Glutamatergic neuron (in vitro differentiated cells): ENCODE results near the gene MRPS18A. TPM values are rescaled to one million over a fixed set of nuclear protein-coding genes. Genes with fewer than 3 reads are reported as not detected.
"Not testable (repeated sequence)": the region's sequence is repeated elsewhere in the genome, so short reads cannot be mapped to it uniquely, and the experiment has no call there.

Source experiments
- DNase-seq: peaks from one replicate; pipeline ENCODE4 v3.0.0; 2022
- H3K27ac Mint-ChIP-seq: one replicate; pipeline ENCODE4 v1.8.0; 2020; ENCODE audit warnings: mild to moderate bottlenecking, mixed read lengths, inconsistent platforms; ENCODE audit not compliant: unreplicated experiment
- H3K27me3 Mint-ChIP-seq: one replicate; pipeline ENCODE4 v1.8.0; 2020; ENCODE audit warnings: mild to moderate bottlenecking, moderate library complexity, mixed read lengths, inconsistent platforms; ENCODE audit not compliant: unreplicated experiment
- H3K36me3 Mint-ChIP-seq: one replicate; pipeline ENCODE4 v1.8.0; 2020; ENCODE audit warnings: mild to moderate bottlenecking, mixed read lengths, inconsistent platforms; ENCODE audit not compliant: unreplicated experiment
- H3K4me1 Mint-ChIP-seq: one replicate; pipeline ENCODE4 v1.8.0; 2020; ENCODE audit warnings: mild to moderate bottlenecking, low read depth, mixed read lengths, inconsistent platforms; ENCODE audit not compliant: unreplicated experiment
- H3K4me3 Mint-ChIP-seq: one replicate; pipeline ENCODE4 v1.8.0; 2020; ENCODE audit warnings: mild to moderate bottlenecking, mixed read lengths, inconsistent platforms; ENCODE audit not compliant: unreplicated experiment
- H3K9me3 Mint-ChIP-seq: one replicate; pipeline ENCODE4 v1.8.0; 2020; ENCODE audit warnings: mild to moderate bottlenecking, moderate library complexity, mixed read lengths, inconsistent platforms; ENCODE audit not compliant: unreplicated experiment
- total RNA-seq: library from RNA; stranded (reverse); fragmentation: NEBNext Ultra II Directional; extraction: Animal tissue kit (Norgen Biotek cat#: 25700); gene quantifications from one replicate; pipeline ENCODE4 v1.2.1, GENCODE V29; 2021; ENCODE audit not compliant: unreplicated experiment
- TF ChIP-seq, protein P1 (sequence below): fragments of 200-600 bp; sonication (generic); IDR thresholded peaks from one replicate; pipeline ENCODE4 v1.5.0; 2021; ENCODE audit not compliant: partially characterized antibody, unreplicated experiment

Gene MRPS18A
- total RNA-seq, 1 donor from 2014 or later, result 27.7 TPM

DNA sequence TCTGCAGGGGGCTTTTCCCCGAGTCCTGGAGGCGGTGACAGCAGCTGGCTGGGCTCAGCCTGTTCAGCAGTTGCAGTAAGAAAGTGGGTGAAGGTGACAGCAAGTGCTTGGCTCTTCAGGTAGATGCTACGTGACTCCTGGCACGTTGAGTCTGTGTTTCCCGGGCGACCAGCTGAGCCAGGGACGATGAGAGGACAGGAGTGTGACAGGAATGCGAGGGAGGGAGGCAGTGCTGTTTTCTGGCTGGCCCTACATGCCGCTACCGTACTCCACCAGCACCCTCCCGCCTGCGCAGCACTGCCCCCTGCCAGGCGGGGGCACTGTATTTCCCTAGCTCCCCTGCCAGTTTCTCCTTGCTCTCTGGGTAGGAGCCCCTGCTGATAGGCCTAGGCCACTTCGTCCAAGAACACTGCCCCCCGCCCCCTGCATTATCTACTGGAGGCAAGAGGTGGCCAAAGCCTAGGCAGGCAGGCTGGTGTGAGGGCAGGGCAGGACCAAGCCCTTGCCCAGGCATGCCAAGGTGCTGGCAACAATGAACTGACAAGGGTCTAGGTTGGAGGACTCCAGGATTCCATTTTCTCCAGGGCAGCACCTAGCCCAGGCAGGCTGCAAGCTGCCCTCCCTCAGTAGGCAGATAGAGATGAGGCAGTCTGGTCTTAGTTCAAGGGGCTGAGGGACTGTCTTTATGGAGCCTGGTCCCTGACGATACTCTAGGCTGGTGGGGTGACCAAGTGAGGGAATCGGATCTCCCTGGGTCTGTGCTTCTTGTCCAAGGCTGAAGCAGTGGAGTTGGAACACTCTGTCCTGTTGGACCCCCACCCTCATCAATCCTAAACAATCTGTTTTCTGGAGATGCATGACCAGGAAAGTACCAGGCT is 19.2 kb downstream of the MRPS18A start:
- no peaks in the 10 kb centered on the region for H3K36me3 Mint-ChIP-seq
- TF ChIP-seq, protein P1, sequence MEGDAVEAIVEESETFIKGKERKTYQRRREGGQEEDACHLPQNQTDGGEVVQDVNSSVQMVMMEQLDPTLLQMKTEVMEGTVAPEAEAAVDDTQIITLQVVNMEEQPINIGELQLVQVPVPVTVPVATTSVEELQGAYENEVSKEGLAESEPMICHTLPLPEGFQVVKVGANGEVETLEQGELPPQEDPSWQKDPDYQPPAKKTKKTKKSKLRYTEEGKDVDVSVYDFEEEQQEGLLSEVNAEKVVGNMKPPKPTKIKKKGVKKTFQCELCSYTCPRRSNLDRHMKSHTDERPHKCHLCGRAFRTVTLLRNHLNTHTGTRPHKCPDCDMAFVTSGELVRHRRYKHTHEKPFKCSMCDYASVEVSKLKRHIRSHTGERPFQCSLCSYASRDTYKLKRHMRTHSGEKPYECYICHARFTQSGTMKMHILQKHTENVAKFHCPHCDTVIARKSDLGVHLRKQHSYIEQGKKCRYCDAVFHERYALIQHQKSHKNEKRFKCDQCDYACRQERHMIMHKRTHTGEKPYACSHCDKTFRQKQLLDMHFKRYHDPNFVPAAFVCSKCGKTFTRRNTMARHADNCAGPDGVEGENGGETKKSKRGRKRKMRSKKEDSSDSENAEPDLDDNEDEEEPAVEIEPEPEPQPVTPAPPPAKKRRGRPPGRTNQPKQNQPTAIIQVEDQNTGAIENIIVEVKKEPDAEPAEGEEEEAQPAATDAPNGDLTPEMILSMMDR, result peak; percentile 43
- peak overlapping the region; percentile 43 for H3K27ac Mint-ChIP-seq
- peak; percentile 66 for DNase-seq
- no peak overlapping the region for H3K4me3 Mint-ChIP-seq
- peaks cover 4% of the 10 kb centered on the region for H3K4me1 Mint-ChIP-seq
- peaks cover 9% of the 10 kb centered on the region for H3K9me3 Mint-ChIP-seq
- peaks cover 10% of the 10 kb centered on the region for H3K27me3 Mint-ChIP-seq

DNA sequence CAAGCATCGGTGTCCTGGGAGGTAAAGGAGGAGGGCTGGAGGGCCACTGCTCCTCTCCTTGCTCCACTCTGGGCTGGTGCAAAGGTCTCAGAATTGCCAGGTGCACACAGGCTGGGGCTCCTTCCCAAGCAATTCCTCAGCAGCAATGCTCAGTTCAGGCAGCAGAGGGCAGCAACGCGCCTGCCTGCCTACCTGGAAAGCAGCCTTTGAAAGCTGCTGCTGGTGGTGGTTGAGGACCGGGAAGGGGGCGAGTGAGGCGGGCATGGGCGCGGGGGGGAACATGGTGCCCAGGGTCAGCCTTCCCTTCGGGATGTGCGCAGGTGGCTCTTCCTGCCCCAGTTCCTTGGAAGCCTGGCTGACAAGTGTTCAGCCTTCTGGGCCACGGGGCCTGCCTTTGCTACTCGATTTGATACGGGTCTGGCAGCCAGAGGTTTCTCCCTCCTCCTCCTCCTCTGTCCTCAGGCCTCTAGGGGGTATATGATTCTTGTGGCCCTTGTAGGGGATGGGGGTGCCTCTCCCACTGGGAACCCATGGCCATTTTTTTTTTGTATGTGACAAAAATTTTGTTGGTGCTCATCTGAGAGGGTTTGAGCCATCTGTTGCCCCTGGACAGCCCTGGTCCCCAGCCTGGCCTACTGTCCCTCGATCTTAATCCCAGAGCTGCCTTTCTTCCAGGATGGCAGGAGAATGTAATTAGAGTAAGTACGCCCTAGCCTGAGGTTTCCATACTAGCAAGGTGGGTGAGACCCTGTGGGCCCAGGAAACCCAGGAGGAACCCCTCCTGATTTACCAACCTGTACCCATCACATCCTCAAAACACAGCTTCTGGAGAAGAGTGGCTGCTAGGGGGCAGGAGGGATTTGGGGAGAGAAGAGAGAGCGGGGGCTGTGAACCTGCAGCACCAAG is 20.1 kb downstream of the MRPS18A start:
- Mint-ChIP-seq H3K9me3 (peaks cover 9% of the 10 kb centered on the region), H3K27me3 (peaks cover 10% of the 10 kb centered on the region), H3K36me3 (no peaks in the 10 kb centered on the region), H3K4me3 (peak overlapping the region; percentile 34), H3K27ac (no peak overlapping the region), H3K4me1 (peaks cover 4% of the 10 kb centered on the region)
- peak; percentile 92 for DNase-seq
- TF ChIP-seq, protein P1, result peak; percentile 94

DNA sequence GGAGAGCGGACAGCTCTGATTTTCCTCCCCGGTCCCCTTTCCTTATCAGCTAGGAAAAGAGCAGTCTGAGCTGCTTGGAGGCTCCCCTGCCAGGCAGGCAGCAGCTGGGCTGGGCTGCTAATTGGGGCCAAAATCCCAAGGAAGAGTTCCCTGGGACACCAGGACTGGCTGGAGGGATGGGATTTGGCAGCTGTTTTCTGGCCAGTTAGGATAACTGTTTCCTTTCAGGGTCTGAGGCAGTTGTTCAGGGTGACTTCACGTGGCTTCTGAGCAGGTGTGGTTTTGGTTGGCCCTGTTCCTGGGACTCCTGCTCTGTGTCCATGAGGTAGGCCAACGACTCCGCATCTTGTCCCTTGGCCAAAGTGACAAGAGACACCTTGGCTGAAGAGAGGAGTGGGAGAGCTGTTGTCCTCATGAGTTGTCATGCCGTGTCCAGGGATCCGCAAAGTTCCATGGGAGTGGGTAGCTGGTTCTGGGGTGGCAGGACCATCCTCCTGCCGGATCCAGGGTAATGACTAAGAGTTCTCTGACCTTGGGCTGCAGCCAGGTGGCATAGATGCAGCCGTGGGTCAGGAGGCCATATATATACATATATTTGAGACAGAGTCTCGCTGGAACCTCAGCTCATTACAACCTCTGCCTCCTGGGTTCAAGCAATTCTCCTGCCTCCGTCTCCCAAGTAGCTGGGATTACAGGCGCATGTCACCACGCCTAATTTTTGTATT is 21.2 kb downstream of the MRPS18A start:
- Mint-ChIP-seq H3K9me3 (peaks cover 9% of the 10 kb centered on the region), H3K4me1 (peaks cover 4% of the 10 kb centered on the region), H3K36me3 (no peaks in the 10 kb centered on the region), H3K27me3 (peaks cover 8% of the 10 kb centered on the region), H3K27ac (no peak overlapping the region), H3K4me3 (no peak overlapping the region)
- DNase-seq, result no peak
- TF ChIP-seq, protein P1, result no peak

DNA sequence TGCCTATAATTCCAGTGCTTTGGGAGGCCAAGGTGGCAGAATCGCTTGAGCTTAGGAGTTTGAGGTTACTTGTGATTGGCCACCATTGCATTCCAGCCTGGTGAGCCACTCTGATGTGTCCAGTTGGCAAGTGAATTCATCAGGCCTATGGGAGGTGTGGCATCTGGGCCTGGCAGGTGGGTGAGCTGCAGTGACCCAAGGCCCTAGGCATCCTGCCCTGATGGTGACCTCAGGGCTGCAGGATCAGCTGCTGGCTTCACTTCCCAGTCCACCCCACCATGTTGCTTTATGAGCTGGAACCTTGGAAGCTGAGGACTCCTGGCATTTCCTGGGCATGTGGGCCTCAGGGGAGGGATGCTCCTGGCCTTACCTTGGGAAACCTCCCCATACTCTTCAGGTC is 22.2 kb downstream of the MRPS18A start:
- Mint-ChIP-seq H3K27ac (no peak overlapping the region), H3K4me1 (peaks cover 4% of the 10 kb centered on the region), H3K9me3 (peaks cover 11% of the 10 kb centered on the region), H3K27me3 (peaks cover 8% of the 10 kb centered on the region), H3K4me3 (no peak overlapping the region), H3K36me3 (peaks cover 6% of the 10 kb centered on the region)
- TF ChIP-seq, protein P1, result no peak
- no peak for DNase-seq

DNA sequence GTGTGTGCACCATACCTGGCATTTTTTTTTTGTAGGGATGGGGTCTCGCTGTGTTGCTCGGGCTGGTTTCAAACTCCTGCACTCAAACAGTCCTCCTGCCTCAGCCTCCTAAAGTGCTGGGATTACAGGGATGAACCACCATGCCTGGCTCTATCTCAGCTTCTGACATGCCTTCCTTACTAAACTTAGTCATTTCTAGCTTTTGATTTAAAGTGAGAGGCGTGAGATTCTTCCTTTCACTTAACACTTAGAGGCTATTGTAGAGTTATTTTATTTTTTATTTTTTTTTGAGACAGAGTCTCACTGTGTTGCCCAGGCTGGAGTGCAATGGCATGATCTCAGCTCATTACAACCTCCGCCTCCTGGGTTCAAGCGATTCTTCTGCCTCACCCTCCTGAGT is 24.6 kb downstream of the MRPS18A start:
- H3K9me3 Mint-ChIP-seq, H3K36me3 Mint-ChIP-seq, H3K27me3 Mint-ChIP-seq, H3K4me3 Mint-ChIP-seq, H3K27ac Mint-ChIP-seq, DNase-seq, H3K4me1 Mint-ChIP-seq: not testable (repeated sequence)
